DMS53 treated with DMSO at 0.1 percent for 48 hours (cell line): ENCODE measurements around the gene MAFF.
"Not testable (repeated sequence)": the region's sequence is repeated elsewhere in the genome, so short reads cannot be mapped to it uniquely, and the experiment has no call there.

Experiments used
- DNase-seq: peaks from one replicate; lab custom pipeline; 2025; ENCODE audit not compliant: unreplicated experiment; lab: John Stamatoyannopoulos, UW

The MAFF gene

GRCh38 chr22:38177571-38177925 lies 24.2 kb upstream of the MAFF start:
- DNase-seq: not testable (repeated sequence)

GRCh38 chr22:38177926-38178604 lies 23.7 kb upstream of the MAFF start:
- DNase-seq: peak; percentile 54

- not testable (repeated sequence) for DNase-seq
Measured at GRCh38 chr22:38178605-38178937, 23.2 kb upstream of the MAFF start.

GRCh38 chr22:38180841-38181452 lies 20.8 kb upstream of the MAFF start:
- no peak for DNase-seq

GRCh38 chr22:38181453-38182200 lies 20.2 kb upstream of the MAFF start, which contains the start of gene PLA2G6:
Gene PLA2G6 (minus strand): TSS chr22:38181830. CDS start chr22:38169426, 12,404 bp downstream.
- peak; percentile 76 for DNase-seq

DNA sequence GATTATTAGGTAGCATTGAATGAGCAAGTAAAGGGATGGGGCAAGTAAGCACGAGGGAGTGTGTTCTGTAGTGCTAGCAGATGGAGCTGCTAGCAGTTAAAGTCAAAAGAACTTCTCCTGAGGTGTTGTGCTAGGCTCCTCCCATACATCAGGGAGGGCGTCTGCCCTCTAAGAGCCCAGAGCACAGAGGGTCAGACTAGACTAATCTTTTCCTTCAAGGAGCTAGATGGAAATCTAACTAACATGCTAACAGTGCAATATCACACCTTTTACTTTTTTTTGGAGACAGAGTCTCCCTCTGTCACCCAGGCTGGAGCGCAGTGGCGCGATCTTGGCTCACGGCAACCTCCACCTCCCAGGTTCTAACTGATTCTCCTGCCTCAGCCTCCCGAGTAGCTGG lies 17.0 kb upstream of the MAFF start:
- DNase-seq: no peak

DNA sequence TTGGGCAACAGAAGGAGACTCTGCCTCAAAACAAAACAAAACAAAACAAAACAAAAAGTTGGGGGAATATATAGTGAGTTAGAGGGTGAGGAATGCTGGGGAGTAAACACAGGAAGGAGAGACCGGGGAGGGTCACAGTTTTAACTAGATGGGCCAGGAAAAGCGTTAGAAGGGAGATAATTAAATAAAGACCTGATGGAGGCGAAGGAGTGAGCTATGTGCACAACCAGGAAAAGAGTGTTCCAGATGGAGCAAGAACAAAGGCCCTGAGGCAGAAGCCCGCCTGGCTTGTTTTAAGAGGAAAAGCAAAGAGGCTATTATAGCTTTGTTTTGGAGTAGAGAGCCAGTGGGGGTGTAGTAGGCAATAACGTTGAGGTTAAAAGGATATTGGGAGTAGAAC lies 15.4 kb upstream of the MAFF start:
- DNase-seq: no peak

DNA sequence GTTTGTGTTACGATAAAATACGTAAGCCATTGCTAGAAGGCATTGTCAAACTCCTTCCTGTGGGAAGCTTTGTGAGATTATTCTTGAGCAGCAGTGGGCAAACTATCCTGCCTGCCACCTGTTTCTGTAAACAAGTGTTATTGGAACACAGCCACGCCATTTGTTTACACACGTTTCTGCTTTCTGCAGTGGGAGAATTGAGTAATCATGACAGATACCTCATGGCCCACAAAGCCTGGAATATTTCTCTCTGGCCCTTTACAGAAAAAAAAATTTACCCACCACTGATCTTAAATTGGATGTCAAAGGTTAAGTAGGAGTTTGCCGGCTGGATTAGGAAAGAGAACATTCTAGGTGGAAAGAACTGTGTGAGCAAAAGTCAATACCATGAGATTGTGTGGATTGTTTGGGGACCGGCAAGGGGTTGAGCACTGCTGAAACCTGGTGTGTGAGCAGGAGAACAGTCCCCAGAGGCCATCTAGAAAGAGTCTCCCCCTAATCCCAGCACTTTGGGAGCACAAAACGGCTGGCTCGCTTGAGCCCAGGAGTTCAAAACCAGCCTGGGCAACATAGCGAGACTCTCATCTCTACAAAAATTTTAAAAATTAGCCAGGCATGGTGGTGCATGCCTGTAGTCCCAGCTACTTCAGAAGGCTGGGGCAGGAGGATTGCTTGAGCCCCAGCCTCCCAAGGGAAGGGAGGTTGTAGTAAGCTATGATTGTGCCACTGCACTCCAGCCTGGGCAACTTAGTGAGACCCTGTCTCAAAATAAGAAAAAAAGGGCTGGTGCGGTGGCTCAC lies 14.2 kb upstream of the MAFF start:
- DNase-seq: peak; percentile 36

GRCh38 chr22:38189104-38189503 lies 12.7 kb upstream of the MAFF start:
- no peak for DNase-seq

DNA sequence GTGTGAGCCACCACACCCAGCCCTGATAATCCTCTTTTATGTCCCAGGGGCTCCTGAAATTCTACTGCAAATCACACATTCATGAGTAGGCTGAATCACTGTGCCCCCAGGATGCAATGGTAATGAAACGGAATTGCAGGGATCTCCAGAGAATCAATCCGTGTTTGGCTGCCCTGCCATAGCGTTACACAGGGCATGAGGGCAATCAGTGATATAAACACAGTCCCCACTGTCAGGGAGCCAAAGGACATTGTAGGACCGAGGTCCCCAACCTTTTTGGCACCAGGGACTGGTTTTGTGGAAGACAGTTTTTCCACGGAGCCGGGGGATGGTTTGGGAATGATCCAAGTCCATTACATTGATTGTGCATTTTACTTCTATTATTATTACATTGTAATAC lies 11.2 kb upstream of the MAFF start:
- no peak for DNase-seq

DNA sequence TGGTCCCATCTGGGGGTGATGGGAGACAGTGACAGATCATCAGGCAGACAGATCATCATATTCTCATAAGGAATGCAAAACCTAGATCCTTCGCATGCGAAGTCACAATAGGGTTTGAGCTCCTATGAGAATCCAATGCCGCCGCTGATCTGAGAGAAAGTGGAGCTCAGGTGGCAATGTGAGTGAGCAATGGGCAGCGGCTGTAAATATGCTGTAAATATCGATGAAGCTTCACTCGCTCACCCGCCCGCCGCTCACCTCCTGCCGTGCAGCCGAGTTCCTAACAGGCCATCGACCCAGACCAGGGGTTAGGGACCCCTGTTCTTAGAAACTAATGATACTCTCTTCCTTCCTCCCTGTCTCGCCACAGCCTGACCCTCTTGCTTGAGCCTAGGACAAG lies 10.7 kb upstream of the MAFF start:
- DNase-seq: no peak

- DNase-seq: no peak
Measured at GRCh38 chr22:38191731-38192474, 9.9 kb upstream of the MAFF start.

DNA sequence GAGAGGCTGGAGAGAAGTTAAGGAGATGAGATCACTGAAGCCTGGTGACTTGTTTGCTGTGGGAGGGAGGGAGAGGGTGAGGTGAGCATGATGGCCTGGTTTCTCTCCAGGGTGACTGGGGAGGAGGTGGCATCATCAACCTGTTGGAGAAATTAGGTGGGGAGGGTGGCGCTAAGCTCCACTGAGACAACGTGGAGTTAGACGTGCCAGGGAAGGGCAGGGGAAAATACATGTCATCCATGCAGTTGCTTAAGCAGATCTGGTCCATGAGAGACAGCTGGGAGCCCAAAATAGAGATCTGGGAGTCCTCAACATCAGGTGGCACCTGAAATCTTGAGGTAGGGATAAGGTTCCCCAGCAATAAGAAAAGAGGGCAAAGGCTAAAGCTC lies 9.3 kb upstream of the MAFF start:
- no peak for DNase-seq

DNA sequence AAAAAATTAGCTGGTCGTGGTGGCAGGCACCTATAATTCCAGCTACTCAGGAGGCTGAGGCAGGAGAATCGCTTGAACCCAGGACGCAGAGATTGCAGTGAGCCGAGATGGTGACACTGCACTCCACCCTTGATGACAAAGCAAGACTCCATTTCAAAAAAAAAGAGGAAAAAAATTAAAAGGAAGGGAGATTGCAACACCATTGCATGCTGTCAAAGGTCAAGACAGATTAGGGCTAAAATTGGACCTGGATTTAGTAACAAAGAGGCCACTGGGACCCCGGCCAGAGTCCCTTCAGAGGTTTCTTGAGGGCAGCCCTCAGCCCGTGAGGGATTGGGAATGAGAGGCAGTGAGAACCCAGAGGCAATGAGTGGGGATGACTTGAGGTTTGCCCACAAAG lies 8.2 kb upstream of the MAFF start:
- no peak for DNase-seq

GRCh38 chr22:38196791-38197419 lies 4.9 kb upstream of the MAFF start:
- DNase-seq: no peak

DNA sequence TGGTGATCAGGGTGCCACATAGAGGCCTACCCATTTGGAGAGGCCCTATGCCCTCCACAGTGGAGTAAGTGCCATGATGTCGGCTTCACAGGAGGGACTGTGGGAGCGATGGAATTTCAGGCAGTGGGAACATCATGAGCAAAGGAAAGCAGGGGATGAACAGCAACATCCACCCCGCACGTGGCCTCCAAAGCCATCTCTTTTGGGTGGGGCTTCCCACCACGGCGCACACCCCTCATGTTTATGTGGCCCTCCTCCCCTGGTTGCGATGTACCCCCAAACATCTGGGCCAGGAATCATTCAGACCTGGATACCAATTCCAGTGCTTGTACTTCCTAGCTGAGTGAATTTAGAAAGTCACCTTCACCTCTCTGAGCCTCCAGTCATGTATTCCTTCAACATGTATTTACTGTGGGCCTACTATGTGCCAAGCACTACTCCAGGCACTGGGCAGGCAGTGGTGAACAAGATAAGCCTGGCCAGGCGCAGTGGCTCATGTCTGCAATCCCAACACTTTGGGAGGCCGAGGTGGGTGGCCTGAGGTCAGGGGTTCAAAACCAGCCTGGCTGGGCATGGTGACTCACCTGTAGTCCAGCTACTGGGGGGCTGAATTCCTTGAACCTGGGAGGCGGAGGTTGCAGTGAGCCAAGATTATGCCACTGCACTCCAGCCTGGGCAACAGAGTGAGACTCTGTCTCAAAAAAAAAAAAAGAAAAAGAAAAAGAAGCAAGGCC lies 1.8 kb upstream of the MAFF start:
- DNase-seq: no peak

DNA sequence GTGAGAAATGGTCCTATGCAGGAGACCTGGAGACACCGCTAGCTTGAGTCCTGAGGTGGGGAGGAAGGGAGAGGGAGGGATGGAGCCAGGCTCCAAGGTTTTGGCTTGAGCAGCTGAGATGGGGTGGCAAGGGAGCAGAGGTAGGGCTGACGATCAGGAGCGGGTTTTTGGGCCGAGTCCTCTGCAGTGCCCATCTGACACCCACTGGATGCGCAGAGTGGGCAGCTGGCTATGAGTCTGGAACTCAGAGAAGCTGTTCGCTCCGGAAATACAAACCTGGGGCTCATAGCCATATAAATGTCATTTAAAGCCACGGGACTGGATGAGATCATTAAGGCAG lies 453 bp upstream of the MAFF start:
- DNase-seq: no peak

GRCh38 chr22:38202437-38203089 lies 769 bp downstream of the MAFF start:
- no peak for DNase-seq

GRCh38 chr22:38203090-38203810 lies 1.5 kb downstream of the MAFF start:
- no peak for DNase-seq
